Fibroblast of the conjunctiva (primary cell): Measurements from ENCODE around the gene DUSP28.

Source experiments
- DNase-seq: peaks from one replicate; pipeline ENCODE4 v3.0.0-alpha.2; 2010; ENCODE audit warnings: low read depth

Gene DUSP28

DNA sequence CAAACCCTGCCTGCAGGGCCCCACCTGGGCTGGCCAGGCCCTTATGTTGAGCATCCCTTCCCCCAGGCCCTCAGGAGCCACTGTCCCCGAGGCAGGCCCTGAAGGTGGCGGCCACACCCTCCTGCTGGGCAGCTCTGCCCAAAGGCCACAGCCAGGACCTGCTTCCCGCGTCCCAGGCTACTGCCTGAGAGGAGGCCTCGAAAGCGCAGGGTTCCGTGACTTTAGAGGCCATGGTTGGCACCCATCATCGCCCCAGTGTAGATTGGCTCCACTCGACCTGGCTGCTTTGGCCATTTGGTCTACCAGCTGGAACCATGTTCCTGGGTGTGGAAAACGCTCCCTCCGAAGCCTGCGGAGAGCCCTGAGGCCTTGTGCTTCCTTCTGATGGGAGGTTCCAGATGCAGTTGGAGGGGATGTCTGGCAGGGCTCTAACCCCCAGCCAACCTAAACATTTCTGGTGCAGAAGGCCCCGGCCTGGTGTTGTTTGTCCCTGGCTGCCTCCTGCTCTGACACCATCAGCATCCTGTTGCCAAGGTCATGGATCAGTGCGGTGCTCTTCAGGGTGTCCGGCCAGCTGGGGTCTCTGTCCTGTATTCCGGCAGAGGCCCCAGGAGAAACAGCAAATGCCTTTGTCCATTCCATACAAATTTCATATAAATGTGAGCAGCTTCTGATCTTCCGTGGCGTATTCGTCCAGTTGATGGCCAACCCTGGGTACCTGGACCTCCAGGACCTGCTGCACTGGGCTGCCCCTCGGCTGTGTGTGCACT lies 41.1 kb downstream of the DUSP28 start:
- DNase-seq: no peak

GRCh38 chr2:240601831-240602160 lies 41.6 kb downstream of the DUSP28 start:
- no peak for DNase-seq

DNA sequence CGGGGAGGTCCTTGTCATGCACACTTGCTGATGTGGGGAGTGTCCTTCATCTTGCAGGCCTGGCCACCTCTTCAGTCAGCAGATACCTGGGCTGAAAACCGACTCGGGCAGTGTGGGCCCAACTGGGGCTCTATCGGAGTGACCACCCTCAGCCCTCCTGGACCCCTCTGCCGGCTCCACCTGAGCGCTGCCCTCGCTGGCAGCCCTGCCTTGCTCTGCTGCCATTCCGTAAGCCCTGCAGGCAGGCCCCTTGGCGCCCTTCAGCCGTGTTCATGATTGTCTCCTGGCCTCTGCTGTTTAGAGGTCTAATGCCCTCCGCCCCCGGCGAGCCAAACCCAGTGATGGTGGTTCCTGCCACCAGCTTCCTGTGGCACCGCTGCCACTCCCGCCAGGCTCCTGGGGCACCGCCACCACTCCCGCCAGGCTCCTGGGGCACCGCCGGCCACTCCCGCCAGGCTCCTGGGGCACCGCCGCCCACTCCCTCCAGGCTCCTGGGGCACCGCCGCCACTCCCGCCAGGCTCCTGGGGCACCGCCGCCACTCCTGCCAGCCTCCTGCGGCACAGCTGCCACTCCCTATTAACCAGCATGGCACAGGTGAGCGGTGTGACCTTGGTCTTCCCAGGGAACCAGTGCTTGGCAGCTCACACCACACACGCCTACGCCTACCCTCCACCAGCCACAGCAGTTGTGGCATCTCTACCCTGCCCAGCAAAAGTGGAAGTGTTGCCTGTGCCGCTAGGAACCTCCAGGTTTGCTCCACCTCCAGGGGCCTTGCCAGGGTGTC lies 42.3 kb downstream of the DUSP28 start:
- no peak for DNase-seq

DNA sequence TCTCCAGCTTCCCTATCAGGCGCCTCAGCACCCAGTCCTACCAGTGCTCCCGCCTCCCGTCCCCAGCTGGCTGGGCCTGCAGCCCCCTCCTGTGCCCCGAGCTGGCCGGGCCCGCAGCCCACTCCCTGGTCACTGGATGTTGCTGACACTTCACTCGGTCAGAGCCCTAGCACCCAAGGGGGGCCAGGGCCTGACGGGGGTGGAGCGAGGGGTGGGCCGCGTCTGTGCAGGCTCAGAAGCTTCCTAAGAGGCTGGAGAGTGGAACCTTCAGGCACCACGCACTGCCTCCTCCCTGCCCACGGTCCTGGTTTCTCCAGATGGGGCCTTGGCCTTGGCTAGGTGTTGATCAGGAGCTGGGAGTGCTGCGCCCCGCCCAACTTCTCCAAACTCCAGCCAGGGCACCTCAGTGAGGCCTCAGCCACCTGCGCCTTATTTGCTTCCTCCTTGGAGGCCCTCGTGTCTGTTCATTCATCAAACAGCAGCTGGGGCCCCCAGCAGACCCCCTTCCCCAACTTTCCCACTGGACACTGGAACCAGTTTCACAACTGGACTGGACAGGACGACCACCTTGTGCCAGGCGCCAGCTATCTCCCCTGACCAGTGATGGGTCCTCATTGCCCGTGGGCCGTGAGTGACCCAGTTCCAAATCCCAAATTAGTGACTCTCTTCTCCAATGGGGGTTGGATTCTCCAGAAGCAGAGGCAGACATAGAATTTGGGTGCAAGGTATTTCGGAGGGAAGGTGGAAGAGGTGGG lies 43.1 kb downstream of the DUSP28 start:
- DNase-seq: no peak

DNA sequence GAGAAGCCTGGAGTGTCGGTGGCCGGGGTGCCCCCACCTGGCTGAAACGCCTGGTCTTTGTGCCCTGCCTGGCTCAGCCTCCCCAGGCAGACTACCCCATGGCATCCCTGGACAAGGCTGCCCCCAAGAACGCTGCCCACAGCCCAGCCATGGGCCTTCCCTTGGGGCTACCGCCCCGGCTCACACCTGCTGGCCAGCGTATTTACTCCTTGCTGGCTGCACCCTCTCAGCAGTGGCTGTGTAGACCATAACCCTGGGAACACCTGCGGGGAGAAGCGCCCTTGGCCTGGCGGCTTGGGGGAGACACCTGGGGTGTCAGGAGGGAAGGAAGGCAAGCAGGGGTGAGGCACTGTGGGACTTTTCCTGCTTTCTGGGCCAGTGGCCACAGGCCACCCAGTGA lies 43.7 kb downstream of the DUSP28 start:
- DNase-seq: no peak

DNA sequence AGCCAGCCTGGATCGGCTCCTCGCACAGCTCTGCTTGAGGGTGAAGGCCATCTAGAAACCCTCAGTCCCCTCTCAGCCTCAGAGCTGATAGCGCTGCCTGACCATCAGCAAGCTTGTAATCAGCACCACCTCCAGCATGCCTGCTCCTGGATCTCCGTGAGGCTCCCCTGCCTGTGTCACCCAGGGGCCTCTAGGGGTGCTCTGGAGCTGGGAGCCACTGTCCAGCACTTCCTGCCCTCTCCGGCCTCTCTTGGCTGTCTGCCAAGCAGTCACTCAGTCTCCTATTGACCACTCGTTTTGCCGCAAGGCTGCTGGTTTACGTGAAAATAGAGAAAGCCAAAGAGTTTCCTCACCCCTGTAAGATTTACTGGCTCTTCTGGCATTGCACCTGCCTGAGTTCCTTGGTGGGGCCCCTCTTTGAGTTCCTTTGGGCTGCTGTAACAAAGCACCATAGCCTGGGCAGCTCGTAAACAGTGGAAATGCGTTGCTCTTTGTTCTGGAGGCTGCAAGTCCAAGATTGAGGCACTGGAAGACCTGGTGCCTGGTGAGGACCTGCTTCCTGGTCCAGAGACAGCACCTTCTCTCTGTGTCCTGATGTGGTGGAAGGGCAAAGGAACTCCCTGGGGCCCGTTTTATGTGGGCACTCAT lies 44.3 kb downstream of the DUSP28 start:
- DNase-seq: peak; percentile 14

DNA sequence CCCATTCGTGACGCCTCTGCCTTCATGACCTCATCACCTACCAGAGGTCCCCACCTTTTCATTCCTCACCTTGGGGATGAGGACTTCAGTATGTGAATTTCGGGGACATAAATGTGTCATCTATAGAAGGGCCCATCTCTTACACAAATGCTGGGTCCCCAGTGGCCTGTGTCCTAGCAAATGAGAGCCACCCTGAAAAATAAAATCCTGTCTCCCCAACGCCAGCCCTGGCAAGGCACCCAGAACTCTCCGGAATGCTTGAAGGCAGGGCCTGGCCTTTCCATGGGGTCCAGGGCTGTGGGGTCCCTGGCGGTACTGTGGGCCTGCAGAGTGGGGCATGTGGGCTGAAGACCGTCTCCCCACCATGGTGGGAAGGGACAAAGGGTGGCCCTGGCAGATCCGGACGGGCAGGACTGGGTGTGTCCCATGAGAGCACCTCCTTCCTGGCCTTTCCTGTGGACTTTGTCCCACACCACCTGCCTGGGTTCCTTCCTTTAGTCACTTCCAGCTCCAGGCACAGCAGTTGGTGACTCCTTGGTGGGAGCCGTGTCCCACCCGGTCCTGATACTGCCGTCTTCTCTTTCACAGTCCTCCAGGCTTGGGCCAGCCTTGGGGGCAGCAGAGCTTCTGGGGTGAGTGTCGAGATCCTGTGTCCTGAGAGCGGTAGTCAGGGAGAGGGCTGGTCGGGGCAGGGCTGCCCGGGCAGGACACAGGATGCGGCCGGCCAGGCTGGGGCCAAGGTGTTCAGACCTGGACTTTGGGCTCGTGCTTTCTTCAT lies 45.0 kb downstream of the DUSP28 start:
- no peak for DNase-seq

DNA sequence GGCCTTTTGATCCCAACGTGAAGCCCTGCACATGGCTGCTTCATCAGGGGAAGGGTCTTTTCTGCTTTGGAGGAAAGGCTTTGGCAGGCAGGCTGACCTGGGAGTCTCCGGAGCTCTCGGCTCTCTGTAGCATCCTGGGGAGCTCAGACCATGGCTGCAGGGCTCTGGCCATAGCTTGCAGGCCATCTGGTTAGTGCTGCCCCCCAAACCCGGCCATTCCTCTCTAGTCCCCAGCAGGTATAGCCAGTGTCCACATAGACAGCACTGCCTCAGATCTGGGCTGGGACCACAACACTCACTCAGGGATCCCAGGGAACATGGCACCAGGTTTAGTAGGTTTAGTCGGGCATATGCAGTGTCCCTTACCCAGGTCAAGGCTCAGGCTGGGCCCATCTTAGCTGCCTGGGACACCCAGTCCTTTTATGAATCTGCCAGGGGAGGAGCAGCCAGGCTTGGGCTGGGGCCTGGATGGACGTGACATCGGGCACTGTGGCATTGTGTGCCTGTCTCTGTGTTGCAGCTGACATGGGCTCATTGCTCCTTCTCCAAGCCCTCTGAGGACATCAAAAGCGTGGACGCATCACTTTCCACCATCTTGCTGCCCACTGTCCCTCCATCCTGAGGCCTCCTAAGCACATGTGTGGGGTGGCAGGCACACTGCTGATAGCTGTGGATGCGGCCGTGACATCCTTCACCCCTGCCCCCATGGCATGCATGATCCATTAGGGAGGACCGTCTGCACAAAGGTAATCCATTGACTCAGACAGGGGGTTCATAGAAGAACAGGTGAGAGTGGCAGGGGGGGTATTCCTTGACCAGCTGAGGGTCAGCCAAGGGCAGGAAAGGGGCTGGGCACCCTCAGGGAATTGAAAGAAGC lies 45.9 kb downstream of the DUSP28 start:
- DNase-seq: no peak

DNA sequence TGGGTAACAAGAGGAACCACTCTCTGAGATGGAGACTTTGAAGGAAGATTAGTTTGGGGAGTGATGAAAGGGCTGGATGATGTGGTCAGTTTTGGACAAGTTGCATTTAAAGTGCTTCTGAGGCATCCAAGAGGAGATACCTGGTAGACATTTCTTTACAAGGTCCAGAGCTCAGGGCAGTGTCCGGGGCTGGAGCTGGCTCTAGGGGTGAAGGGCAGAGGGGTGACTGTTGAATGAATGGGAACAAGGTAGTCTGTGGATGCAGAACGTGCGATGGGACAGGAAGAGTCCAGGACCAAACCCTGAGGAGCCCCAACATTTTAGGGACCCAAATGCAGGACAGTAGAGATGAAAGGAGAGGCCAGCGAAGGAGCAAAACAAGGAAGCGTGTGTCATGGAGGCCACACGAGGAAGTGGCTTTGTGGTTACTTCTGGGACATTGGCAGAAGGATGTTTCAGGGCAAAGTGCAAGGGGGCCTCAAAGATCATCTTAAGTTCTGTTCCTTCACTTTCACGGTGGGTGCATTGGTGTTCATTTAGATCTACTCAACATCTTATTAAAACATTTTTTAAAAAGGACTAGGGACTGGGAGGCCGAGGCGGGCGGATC lies 51.5 kb downstream of the DUSP28 start:
- no peak for DNase-seq
